Peyer's patch (tissue), 4 donors: ENCODE results near the gene BPTF. TPM values are rescaled to one million over a fixed set of nuclear protein-coding genes. Genes with fewer than 3 reads are reported as not detected.
A peak's percentile ranks its signal among the peaks of the same experiment; 100 is the strongest.
"Not testable (repeated sequence)": the region's sequence is repeated elsewhere in the genome, so short reads cannot be mapped to it uniquely, and the experiment has no call there.

ENCODE experiments used
- DNase-seq, 3 donors: peaks; one replicate each; pipeline ENCODE4 v3.0.0-alpha.2; 2017 to 2019
- H3K27ac ChIP-seq, 4 donors: fragments of 200-600 bp; sonication (generic); one replicate each; pipeline ENCODE4 v1.5.1; 2016 to 2019
- H3K27me3 ChIP-seq, 2 donors: fragments of 200-600 bp; sonication (generic); one replicate each; pipeline ENCODE4 v1.5.1; 2019
- H3K36me3 ChIP-seq, 3 donors: fragments of 200-600 bp; sonication (generic); one replicate each; pipeline ENCODE4 v1.5.1; 2016 to 2019
- H3K4me1 ChIP-seq, 4 donors: fragments of 200-600 bp; sonication (generic); one replicate each; pipeline ENCODE4 v1.5.1; 2016 to 2019
- H3K4me3 ChIP-seq, 4 donors: fragments of 200-600 bp; sonication (generic); 1 replicate in 3 of 4; 2 replicates in 1 of 4; pipeline ENCODE4 v1.5.1; 2016 to 2019; ENCODE audit warnings: mild to moderate bottlenecking in 1 of 4
- H3K9me3 ChIP-seq, 4 donors: fragments of 200-600 bp; sonication (generic); one replicate each; pipeline ENCODE4 v1.5.1; 2016 to 2019; ENCODE audit warnings: mild to moderate bottlenecking in 1 of 4
- POLR2A ChIP-seq, 2 donors: fragments of 450-650 bp; IDR thresholded peaks; one replicate each; pipeline ENCODE4 v1.5.1; 2017; ENCODE audit warnings: antibody characterized with exemption in 2 of 2, mild to moderate bottlenecking in 2 of 2, moderate library complexity in 2 of 2
- small RNA-seq, 2 donors: library from RNA; depleted of rRNA; stranded (forward); fragments of <200 nt; gene quantifications; one replicate each; pipeline ENCODE3, GENCODE V24; 2016
- total RNA-seq, 4 donors: library from RNA; depleted of rRNA; stranded (reverse); fragments of >200 nt; gene quantifications; one replicate each; pipeline ENCODE4 v1.1.0, GENCODE V29; 2016
- TF ChIP-seq, protein P1 (sequence below), 6 experiments: fragments of 450-650 bp in 4 of 6; fragments of 200-600 bp in 2 of 6; sonication (generic) in 1 of 6; IDR thresholded peaks; one replicate each; pipeline ENCODE4 v1.5.1; 2017 to 2019; ENCODE audit warnings: antibody characterized with exemption in 6 of 6, mild to moderate bottlenecking in 3 of 6, moderate library complexity in 1 of 6

Gene BPTF
- total RNA-seq, 4 donors from 2014 or later, result 70.2 to 305 (median 109) TPM

DNA sequence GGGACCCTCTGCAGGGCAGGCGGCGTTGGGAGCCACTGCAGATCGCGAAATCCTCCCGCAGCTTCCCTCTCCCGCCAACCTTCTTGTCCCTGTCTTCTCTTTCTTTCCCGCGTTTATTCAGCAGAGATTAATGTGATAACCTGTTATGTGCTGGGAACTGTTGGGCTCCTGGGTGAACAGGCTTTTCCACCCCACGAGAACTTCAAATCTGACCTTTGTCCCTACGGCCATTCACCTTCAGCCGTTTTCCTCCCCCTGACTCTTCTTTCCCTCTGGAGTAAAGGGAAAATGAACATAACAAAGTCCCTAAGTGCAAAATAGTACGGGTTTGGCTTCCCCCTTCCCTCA lies 195.1 kb downstream of the BPTF start:
- Histone ChIP-seq H3K4me1 (peaks cover 0 to 5% (median 3%) of the 10 kb centered on the region in 4 donors), H3K27ac (peak overlapping the region; percentile 81 to 83 (median 82)), H3K27me3 (no peaks in the 10 kb centered on the region), H3K4me3 (peak overlapping the region; percentile 52 to 71 (median 62)), H3K36me3 (no peaks in the 10 kb centered on the region), H3K9me3 (no peaks in the 10 kb centered on the region)
- TF ChIP-seq POLR2A (IDR thresholded peaks at IDR 0.05), result no peak
- TF ChIP-seq, protein P1, sequence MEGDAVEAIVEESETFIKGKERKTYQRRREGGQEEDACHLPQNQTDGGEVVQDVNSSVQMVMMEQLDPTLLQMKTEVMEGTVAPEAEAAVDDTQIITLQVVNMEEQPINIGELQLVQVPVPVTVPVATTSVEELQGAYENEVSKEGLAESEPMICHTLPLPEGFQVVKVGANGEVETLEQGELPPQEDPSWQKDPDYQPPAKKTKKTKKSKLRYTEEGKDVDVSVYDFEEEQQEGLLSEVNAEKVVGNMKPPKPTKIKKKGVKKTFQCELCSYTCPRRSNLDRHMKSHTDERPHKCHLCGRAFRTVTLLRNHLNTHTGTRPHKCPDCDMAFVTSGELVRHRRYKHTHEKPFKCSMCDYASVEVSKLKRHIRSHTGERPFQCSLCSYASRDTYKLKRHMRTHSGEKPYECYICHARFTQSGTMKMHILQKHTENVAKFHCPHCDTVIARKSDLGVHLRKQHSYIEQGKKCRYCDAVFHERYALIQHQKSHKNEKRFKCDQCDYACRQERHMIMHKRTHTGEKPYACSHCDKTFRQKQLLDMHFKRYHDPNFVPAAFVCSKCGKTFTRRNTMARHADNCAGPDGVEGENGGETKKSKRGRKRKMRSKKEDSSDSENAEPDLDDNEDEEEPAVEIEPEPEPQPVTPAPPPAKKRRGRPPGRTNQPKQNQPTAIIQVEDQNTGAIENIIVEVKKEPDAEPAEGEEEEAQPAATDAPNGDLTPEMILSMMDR (IDR thresholded peaks at IDR 0.05), result no peak
- DNase-seq, result no peak

DNA sequence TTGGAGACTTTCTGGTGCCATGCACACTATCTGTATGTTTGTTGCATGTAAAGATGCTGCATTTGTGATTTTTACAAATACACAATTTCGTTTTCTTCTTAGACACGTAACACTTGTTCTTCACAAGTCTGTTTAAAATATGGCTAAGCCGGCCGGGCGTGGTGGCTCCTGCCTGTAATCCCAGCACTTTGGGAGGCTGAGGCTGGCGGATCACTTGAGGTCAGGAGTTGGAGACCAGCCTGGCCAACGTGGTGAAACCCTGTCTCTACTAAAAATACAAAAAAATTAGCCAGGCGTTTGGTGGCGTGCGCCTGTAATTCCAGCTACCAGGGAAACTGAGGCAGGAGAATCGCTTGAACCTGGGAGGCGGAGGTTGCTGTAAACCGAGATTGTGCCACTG lies 195.5 kb downstream of the BPTF start:
- DNase-seq, H3K27me3 ChIP-seq, H3K4me1 ChIP-seq, H3K9me3 ChIP-seq, H3K36me3 ChIP-seq: not testable (repeated sequence)
- Histone ChIP-seq H3K4me3 (peak overlapping the region in 3 of 4 donors; percentile 60 to 71 (median 63)), H3K27ac (peak overlapping the region; percentile 81 to 83 (median 82))

DNA sequence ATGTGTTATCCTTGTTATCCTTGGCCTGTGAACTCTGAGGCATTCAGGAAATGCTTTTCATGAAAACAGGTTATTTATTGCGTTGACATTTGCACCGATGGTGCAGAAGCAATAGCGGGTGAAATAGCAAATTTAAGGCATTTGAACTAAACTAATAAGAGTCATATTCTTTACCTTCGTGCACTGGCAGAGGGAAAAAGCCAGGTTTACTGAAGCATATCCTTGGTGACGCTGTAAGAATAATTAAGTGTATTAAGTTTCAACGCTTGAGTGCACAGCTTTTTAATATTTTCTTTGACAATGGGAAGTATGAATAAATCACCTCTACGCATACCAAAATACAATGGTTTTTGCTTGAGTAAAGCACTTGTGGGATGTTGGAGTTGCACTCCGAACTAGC lies 196.7 kb downstream of the BPTF start:
- Histone ChIP-seq H3K4me1 (peaks cover 0 to 5% (median 3%) of the 10 kb centered on the region in 4 donors), H3K27ac (no peak overlapping the region), H3K9me3 (no peaks in the 10 kb centered on the region), H3K36me3 (no peaks in the 10 kb centered on the region), H3K27me3 (no peaks in the 10 kb centered on the region), H3K4me3 (no peak overlapping the region)
- no peak for TF ChIP-seq POLR2A (IDR thresholded peaks at IDR 0.05)
- TF ChIP-seq, protein P1 (IDR thresholded peaks at IDR 0.05), result no peak
- no peak for DNase-seq

DNA sequence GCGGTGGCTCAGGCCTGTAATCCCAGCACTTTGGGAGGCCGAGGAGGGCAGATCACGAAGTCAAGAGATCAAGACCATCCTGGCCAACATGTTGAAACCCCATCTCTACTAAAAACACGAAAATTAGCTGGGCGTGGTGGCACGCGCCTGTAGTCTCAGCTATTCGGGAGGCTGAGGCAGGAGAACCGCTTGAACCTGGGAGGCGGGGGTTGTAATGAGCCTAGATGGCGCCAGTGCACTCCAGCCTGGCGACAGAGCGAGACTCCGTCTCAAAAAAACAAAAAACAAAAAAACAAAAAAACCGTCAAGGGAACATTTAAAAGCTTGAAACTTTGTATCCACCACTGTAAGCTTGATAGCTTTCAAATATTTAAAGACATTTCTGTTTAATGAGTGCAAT lies 197.2 kb downstream of the BPTF start:
- DNase-seq, H3K36me3 ChIP-seq: not testable (repeated sequence)

DNA sequence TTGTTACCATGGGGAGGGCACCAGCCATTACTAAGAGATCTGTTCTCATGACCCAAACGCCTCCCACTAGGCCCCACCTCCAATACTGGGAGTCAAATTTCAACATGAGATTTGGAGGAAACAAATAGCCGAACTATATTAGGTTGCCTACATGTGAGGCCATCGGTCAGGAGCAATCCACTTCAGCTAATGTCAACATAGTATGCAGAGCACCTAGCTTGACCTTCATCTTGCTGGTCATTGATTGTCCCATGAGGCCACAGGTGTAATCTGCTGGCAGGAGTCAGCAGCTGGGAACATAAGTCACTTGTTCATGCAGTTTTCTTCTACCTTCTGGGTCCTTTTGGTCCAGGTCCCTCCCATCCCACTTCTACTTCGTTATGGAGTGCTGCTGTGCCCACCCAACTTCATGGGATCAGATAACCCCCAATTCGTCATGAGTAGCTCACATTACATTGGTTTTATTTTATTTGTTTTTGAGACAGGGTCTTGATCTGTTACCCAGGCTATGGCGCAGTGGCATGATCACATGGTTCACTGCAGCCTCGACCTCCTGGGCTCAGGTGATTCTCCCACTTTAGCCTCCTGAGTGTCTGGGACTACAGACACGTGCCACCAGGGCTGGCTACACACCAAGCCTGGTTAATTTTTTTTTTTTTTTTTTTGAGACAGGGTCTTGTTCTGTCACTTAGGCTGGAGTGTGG lies 204.4 kb downstream of the BPTF start:
- Histone ChIP-seq H3K27ac (no peak overlapping the region), H3K27me3 (no peaks in the 10 kb centered on the region), H3K4me3 (no peak overlapping the region), H3K36me3 (no peaks in the 10 kb centered on the region), H3K9me3 (no peaks in the 10 kb centered on the region), H3K4me1 (no peaks in the 10 kb centered on the region)
- DNase-seq, result no peak
- TF ChIP-seq, protein P1 (IDR thresholded peaks at IDR 0.05), result no peak
- no peak for TF ChIP-seq POLR2A (IDR thresholded peaks at IDR 0.05)

More for the DNA sequence above, 197.2 kb downstream of the BPTF start:
- not testable (repeated sequence) for H3K9me3 ChIP-seq, H3K27me3 ChIP-seq, H3K27ac ChIP-seq, H3K4me3 ChIP-seq, H3K4me1 ChIP-seq

Small RNA genes within 50 kb of the gene (small RNA-seq; reads per million reads assigned to genes)
- 0 reads per million in 2 donors for gene RN7SL622P

Other genes starting within 250 kb of the BPTF start
- gene NOL11, start 107.6 kb upstream of the BPTF start, total RNA-seq, result 10 to 100 TPM; 20.3 to 92.4 (median 26.2) TPM
- 10 to 100 TPM in 2 of 4 donors, 1 to 10 TPM in 2; 5.0 to 13.0 (median 9.5) TPM for gene C17orf58, start 171.0 kb downstream of the BPTF start, total RNA-seq
- gene KPNA2, start 210.2 kb downstream of the BPTF start, total RNA-seq, result 10 to 100 TPM; 11.7 to 21.5 (median 15.2) TPM